Measurements from ENCODE around the gene ZNF692. TPM values are rescaled to one million over a fixed set of nuclear protein-coding genes. Genes with fewer than 3 reads are reported as not detected.
A peak's percentile ranks its signal among the peaks of the same experiment; 100 is the strongest.
"Not testable (repeated sequence)": the region's sequence is repeated elsewhere in the genome, so short reads cannot be mapped to it uniquely, and the experiment has no call there.

ZNF692 gene
- total RNA-seq, 1 donor from 2014 or later: 86.4 TPM

DNA sequence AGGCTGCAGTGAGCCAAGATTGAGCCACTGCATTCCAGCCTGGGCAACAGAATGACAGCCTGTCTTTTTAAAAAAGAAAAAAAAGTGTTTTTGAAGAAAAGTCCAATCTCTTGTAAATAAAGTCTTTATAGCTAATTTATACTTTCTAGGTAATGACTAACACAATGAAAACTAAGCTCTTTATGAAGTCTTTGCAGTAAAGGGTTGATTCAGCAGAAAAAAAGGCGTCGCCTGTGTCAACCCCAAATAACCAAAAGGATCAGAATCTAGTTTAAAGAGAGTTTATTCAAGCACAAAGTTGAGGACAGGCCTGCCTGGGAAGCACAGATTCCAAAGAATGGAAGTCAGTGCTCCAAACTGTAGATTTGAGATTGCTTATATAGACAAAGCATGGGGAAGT is 32.9 kb upstream of the ZNF692 start:
- Mint-ChIP-seq H3K36me3 (ENCODE audit: low read depth) (no peaks in the 10 kb centered on the region), H3K27me3 (ENCODE audit: low read depth) (peaks cover 40% of the 10 kb centered on the region), H3K4me1 (ENCODE audit: low read depth) (no peaks in the 10 kb centered on the region), H3K4me3 (ENCODE audit: low read depth) (no peak overlapping the region), H3K27ac (no peak overlapping the region), H3K9me3 (no peaks in the 10 kb centered on the region)
- DNase-seq (ENCODE audit: low spot score): no peak
- intact Hi-C loops (cut with micrococcal nuclease): no loop called here

DNA sequence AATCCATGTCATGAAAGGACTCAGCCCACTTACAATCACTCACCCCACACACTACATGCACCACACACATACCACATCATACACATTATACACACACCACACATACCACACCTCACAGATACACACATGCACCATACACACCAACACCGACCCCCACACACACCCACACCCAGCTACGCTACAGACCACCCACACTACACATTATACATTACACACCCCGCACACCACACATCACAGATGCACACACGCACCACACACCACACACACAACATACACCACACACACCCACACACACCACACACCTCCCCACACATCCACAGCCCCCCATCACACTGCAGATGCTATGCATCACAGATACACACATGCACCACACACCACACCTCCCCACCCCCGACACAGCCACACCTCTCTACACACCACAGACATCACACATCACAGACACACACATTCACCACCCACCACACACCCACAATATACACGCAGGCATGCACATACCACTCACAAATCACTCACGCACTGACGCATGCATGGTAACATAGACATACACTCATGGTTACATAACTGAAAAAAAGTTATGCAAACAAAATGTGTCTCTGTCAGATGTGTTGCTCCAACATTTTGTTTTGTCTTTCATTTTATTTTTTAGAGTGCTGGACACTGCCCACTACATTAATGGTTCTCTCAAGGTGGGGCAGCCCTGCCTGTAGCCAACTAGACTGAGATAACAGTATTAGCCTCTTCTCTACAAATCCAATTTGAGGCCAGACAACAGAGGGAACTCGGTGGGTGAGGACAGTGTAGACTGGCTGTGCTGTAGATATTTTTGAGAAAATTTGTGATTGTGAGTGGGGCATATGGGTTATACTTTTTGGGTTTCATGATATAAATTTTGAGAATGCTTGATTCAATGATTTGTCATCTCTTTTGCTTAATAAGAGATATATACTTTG is 31.9 kb upstream of the ZNF692 start:
- H3K36me3 Mint-ChIP-seq (ENCODE audit: low read depth): no peaks in the 10 kb centered on the region
- no peak overlapping the region for H3K27ac Mint-ChIP-seq
- H3K27me3 Mint-ChIP-seq (ENCODE audit: low read depth): peaks cover 40% of the 10 kb centered on the region
- H3K9me3 Mint-ChIP-seq: no peaks in the 10 kb centered on the region
- DNase-seq (ENCODE audit: low spot score): no peak
- intact Hi-C loops (cut with micrococcal nuclease): no loop called here
- no peaks in the 10 kb centered on the region for H3K4me1 Mint-ChIP-seq (ENCODE audit: low read depth)
- no peak overlapping the region for H3K4me3 Mint-ChIP-seq (ENCODE audit: low read depth)

DNA sequence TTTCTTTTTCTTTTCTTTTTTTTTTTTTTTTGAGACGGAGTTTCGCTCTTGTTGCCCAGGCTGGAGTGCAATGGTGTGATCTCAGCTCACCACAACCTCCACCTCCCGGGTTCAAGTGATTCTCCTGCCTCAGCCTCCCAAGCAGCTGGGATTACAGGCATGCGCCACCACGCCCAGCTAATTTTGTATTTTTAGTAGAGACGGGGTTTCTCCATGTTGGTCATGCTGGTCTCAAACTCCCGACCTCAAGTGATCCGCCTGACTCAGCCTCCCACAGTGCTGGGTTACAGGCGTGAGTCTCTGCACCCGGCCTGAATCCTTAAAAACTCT is 31.0 kb upstream of the ZNF692 start:
- H3K27me3 Mint-ChIP-seq (ENCODE audit: low read depth): peaks cover 40% of the 10 kb centered on the region
- DNase-seq (ENCODE audit: low spot score); H3K4me1 Mint-ChIP-seq (ENCODE audit: low read depth): not testable (repeated sequence)

DNA sequence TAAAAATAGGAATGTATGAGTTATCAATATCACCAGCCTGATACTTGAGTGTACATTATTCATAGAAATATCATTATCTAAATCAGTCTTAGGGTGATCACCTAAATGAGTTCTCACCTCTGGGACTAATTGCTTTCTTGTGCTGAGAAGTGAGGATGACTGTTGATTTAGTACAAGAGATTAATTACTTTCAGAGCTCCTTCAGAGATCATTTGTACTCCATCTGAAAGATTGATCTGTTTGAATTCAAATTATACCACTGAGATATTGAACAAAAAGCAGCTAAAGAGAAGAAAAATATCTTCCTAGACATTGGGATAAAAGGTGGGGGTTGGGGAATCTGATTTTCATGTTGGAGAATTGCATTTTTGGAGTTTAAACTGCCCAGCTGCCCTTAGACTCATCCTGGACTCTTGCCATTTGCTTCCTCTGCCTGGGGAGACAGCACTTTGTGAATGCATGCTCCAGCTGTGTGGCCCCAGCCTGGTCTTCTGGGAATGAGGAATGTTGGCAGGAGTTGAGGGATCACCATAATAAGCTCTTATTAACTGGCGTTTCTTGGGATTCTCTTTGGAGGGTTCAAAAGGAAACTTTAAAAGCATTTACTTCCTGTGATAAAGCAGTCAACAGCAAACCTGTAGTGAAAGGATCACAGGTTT is 27.5 kb upstream of the ZNF692 start:
- DNase-seq (ENCODE audit: low spot score): no peak
- H3K4me1 Mint-ChIP-seq (ENCODE audit: low read depth): no peaks in the 10 kb centered on the region
- intact Hi-C loops (cut with micrococcal nuclease): no loop called here
- no peaks in the 10 kb centered on the region for H3K9me3 Mint-ChIP-seq
- H3K36me3 Mint-ChIP-seq (ENCODE audit: low read depth): no peaks in the 10 kb centered on the region
- H3K27me3 Mint-ChIP-seq (ENCODE audit: low read depth): peaks cover 26% of the 10 kb centered on the region
- no peak overlapping the region for H3K4me3 Mint-ChIP-seq (ENCODE audit: low read depth)
- H3K27ac Mint-ChIP-seq: no peak overlapping the region

More for the DNA sequence above, 31.0 kb upstream of the ZNF692 start:
- H3K9me3 Mint-ChIP-seq; H3K36me3 Mint-ChIP-seq (ENCODE audit: low read depth); H3K4me3 Mint-ChIP-seq (ENCODE audit: low read depth); intact Hi-C loops (cut with micrococcal nuclease); H3K27ac Mint-ChIP-seq: not testable (repeated sequence)

DNA sequence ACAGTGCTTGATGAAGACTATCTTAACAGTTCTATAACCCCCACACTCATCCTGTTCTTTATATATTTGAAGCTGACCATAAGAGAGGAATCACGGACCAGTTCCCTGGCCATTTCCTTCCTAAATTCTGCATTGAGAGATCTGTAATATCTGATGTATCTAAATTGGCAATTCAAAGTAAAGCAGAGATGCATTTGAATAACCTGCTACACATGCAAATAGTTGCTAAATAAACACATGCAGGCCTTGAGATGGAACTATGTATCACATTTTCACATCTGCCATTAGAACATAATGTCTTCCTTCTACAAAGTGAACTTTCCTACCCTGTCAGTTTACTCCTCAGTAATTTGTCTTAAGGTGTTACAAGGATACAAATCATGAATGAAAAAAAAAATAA is 26.8 kb upstream of the ZNF692 start:
- H3K4me3 Mint-ChIP-seq (ENCODE audit: low read depth): no peak overlapping the region
- no peak for DNase-seq (ENCODE audit: low spot score)
- no peaks in the 10 kb centered on the region for H3K9me3 Mint-ChIP-seq
- no peaks in the 10 kb centered on the region for H3K4me1 Mint-ChIP-seq (ENCODE audit: low read depth)
- H3K27me3 Mint-ChIP-seq (ENCODE audit: low read depth): peaks cover 26% of the 10 kb centered on the region
- no peak overlapping the region for H3K27ac Mint-ChIP-seq
- intact Hi-C loops (cut with micrococcal nuclease): no loop called here
- no peaks in the 10 kb centered on the region for H3K36me3 Mint-ChIP-seq (ENCODE audit: low read depth)

DNA sequence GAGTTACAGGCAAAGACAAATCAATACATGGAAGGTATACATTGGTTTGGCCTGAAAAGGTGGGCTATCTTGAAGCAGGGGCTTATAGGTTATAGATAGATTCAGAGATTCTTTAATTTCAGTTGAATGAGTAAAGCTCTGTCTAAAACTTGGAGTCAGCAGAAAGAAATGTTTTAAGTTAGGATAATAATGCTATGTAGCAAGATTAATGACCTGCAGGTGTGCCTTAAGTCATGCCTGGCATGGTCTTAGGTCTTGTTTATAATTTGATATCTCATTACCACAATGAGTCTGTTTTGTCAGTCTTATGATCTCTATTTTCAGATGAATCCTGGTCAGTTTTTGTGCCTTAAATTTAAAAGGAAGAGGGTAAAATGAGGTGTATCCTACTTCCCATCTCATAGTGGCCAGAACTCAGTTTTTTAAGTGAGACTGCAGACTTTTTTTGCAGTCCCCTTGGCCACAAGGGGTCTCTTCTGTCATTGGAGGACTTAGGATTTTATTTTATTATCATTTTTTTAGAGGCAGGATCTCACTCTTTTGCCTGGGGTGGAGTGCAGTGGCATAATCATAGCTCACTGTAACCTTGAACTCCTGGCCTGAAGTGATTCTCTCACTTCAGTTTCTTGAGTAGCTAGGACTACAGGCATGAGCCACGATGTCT is 25.9 kb upstream of the ZNF692 start:
- DNase-seq (ENCODE audit: low spot score): no peak
- Mint-ChIP-seq H3K9me3 (no peaks in the 10 kb centered on the region), H3K36me3 (ENCODE audit: low read depth) (no peaks in the 10 kb centered on the region), H3K27ac (no peak overlapping the region), H3K4me1 (ENCODE audit: low read depth) (no peaks in the 10 kb centered on the region), H3K27me3 (ENCODE audit: low read depth) (peaks cover 28% of the 10 kb centered on the region), H3K4me3 (ENCODE audit: low read depth) (no peak overlapping the region)
- intact Hi-C loops (cut with micrococcal nuclease): no loop called here

DNA sequence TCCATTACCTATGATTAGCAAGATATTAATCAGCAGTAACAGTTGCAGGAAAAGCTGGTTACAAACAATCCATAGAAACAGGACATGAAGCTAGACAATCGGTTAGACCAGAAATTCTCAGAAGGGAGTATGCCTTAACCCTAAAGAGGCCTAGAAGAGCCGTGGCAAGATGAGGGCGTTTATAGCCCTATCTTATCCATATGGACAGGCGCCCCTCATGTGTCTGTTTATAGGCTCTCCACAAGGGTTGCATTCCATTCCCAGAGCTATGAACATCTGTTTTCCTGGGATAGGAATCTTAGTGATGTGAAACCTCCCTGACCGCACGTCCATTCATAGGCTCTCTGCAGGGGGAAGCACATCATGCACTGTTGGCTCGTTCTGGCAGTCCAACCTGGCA is 23.5 kb upstream of the ZNF692 start:
- intact Hi-C loops (cut with micrococcal nuclease); H3K36me3 Mint-ChIP-seq (ENCODE audit: low read depth); H3K4me3 Mint-ChIP-seq (ENCODE audit: low read depth); H3K4me1 Mint-ChIP-seq (ENCODE audit: low read depth); H3K27ac Mint-ChIP-seq; DNase-seq (ENCODE audit: low spot score); H3K9me3 Mint-ChIP-seq: not testable (repeated sequence)
- H3K27me3 Mint-ChIP-seq (ENCODE audit: low read depth): peaks cover 35% of the 10 kb centered on the region

DNA sequence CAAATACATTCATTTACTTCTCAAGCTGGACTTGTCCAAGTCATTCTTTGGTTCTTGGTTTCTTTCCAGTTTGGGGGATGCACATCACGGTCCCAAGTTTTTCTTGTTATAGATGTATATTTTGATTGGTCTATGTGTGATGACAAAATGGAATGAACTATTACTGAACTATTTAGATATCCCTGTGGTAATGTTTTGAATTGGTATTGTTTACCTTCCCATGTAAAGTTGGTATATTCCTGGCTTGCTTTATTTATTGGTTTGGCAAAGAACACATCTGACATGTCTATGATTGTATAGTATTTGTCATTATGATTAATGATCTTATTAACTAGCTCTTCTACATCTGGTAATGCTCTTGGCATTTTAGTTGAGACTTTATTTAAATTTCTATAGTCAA is 22.4 kb upstream of the ZNF692 start:
- no peak overlapping the region for H3K27ac Mint-ChIP-seq
- DNase-seq (ENCODE audit: low spot score): no peak
- peaks cover 5% of the 10 kb centered on the region for H3K4me1 Mint-ChIP-seq (ENCODE audit: low read depth)
- peaks cover 39% of the 10 kb centered on the region for H3K27me3 Mint-ChIP-seq (ENCODE audit: low read depth)
- H3K4me3 Mint-ChIP-seq (ENCODE audit: low read depth): no peak overlapping the region
- H3K36me3 Mint-ChIP-seq (ENCODE audit: low read depth): no peaks in the 10 kb centered on the region
- H3K9me3 Mint-ChIP-seq: no peaks in the 10 kb centered on the region
- intact Hi-C loops (cut with micrococcal nuclease): no loop called here

DNA sequence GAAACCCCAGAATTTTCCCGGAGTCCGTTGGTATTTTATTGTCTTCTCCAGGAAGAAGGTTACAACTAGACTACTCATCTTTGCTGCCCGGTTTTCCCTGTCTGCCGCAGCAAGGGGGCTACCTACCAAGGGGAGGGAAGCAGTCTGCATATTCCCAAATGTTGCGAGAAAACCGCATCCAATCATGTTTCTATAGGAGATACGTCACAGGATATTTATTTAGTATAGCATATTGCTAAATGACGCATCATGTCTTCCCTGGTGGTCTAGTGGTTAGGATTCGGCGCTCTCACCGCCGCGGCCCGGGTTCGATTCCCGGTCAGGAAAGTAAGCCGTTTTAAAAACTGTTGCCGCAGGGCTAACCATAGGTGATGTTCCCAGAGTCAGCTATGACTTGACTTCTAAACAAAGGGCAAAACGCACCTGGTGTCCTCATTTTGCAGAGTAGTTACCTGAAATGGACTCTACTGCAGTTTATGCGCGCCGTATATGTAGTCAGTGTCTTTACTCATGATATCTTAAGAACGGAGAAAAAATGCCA is 15.2 kb upstream of the ZNF692 start:
- no peaks in the 10 kb centered on the region for H3K36me3 Mint-ChIP-seq (ENCODE audit: low read depth)
- peaks cover 22% of the 10 kb centered on the region for H3K27me3 Mint-ChIP-seq (ENCODE audit: low read depth)
- DNase-seq (ENCODE audit: low spot score): peak; percentile 76
- peak overlapping the region; percentile 87 for H3K4me3 Mint-ChIP-seq (ENCODE audit: low read depth)
- intact Hi-C loops (cut with micrococcal nuclease): loop anchor here (1.0 kb wide), 5 partner anchors 11 to 48 kb away; partner anchors contain the start of genes PGBD2, ZNF672 and ZNF692
- H3K4me1 Mint-ChIP-seq (ENCODE audit: low read depth): peaks cover 22% of the 10 kb centered on the region
- no peaks in the 10 kb centered on the region for H3K9me3 Mint-ChIP-seq
- peak overlapping the region; percentile 96 for H3K27ac Mint-ChIP-seq

DNA sequence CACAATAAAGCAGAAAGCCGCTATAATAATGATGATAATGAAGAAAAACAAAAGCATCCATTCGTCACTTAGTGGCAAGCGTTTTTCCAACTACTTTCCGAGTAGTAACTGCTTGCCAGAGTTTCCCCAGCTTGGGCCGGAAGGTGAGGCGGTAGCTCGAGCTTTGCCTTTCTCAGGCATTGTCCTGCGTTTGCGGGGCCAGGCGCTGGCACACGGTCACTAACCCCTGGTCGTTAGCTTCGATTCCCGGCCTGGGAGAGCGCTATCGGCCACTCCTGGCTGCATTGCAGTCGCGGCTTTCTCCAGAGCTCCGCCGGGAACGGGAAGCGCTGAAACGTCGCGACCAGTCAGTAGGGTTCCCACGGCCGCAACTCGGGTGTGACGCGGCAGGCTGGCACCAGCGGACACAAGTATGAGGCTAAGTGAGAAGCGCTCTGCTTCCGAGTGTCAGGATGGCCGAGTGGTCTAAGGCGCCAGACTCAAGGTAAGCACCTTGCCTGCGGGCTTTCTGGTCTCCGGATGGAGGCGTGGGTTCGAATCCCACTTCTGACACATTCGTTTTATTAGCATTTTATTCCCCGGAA is 14.6 kb upstream of the ZNF692 start:
- H3K27ac Mint-ChIP-seq: peak overlapping the region; percentile 96
- H3K27me3 Mint-ChIP-seq (ENCODE audit: low read depth): peaks cover 17% of the 10 kb centered on the region
- H3K4me3 Mint-ChIP-seq (ENCODE audit: low read depth): peak overlapping the region; percentile 87
- peak; percentile 91 for DNase-seq (ENCODE audit: low spot score)
- intact Hi-C loops (cut with micrococcal nuclease): loop anchor here (1.0 kb wide), 5 partner anchors 10 to 47 kb away; partner anchors contain the start of genes PGBD2, ZNF672 and ZNF692
- no peaks in the 10 kb centered on the region for H3K36me3 Mint-ChIP-seq (ENCODE audit: low read depth)
- H3K4me1 Mint-ChIP-seq (ENCODE audit: low read depth): peaks cover 22% of the 10 kb centered on the region
- H3K9me3 Mint-ChIP-seq: no peaks in the 10 kb centered on the region

DNA sequence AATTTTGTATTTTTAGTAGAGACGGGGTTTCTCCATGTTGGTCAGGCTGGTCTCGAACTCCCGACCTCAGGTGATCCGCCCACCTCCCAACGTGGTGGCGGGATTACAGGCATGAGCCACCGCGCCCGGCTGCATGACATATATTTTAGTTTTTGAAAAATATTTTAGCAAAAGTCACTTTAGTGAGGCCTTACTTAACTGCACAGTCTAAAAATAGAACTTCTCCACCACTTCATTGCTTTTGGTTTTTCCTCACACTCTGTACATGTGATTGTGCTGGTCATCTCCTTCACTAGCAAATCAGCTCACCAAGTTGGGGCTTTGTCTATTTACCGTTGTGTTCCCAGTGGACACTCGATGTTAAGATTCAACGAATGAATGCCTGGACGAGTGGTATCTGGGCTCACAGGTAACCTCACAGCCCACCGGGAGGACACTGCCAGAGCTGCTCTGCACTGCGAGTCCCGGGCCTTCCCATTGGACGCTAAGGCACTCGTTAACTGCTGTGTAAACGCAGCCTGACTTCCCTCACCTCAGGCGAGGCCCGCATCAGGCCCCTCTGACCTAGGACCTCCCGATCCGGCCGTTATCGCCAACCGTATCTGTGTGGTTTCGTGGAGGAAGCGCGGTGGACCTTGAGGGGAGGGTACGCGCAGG is 14.0 kb upstream of the ZNF692 start:
- intact Hi-C loops (cut with micrococcal nuclease): loop anchor here (1.0 kb wide), 5 partner anchors 10 to 47 kb away; partner anchors contain the start of genes PGBD2, ZNF672 and ZNF692
- no peaks in the 10 kb centered on the region for H3K36me3 Mint-ChIP-seq (ENCODE audit: low read depth)
- DNase-seq (ENCODE audit: low spot score): peak; percentile 40
- no peaks in the 10 kb centered on the region for H3K9me3 Mint-ChIP-seq
- peak overlapping the region; percentile 96 for H3K27ac Mint-ChIP-seq
- H3K4me1 Mint-ChIP-seq (ENCODE audit: low read depth): peaks cover 22% of the 10 kb centered on the region
- peak overlapping the region; percentile 87 for H3K4me3 Mint-ChIP-seq (ENCODE audit: low read depth)
- H3K27me3 Mint-ChIP-seq (ENCODE audit: low read depth): peaks cover 15% of the 10 kb centered on the region

DNA sequence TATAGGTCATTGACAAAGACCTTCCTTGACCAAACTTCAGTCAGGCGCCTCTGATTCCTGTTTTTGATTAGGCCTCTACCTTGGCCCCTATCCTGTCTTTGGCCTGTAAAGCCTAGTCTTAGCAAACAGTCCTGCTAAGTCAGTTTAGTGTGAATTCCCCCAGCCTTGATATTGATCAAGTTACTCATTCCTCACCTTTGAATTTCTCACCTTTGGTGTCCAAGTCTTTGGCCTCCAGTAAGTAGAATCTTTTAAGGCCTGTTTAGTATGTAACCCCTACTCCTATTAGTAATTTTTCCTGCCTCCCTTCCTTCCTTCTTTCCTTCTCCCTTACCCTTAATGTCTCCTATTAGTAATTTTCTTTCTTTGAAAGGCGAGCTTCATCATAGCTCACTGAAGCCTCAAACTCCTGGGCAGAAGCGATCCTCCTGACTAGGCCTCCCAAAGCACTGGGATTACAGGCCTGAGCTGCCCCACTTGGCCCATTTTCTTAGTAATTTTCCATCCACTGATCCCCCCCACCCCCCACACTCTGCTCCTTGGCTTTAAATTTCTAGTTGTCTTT is 13.0 kb upstream of the ZNF692 start:
- H3K27ac Mint-ChIP-seq: peak overlapping the region; percentile 22

More for the DNA sequence above, 13.0 kb upstream of the ZNF692 start:
- peaks cover 6% of the 10 kb centered on the region for H3K27me3 Mint-ChIP-seq (ENCODE audit: low read depth)
- H3K4me3 Mint-ChIP-seq (ENCODE audit: low read depth): peak overlapping the region; percentile 56
- DNase-seq (ENCODE audit: low spot score): no peak
- intact Hi-C loops (cut with micrococcal nuclease): no loop called here
- H3K4me1 Mint-ChIP-seq (ENCODE audit: low read depth): peaks cover 20% of the 10 kb centered on the region
- no peaks in the 10 kb centered on the region for H3K36me3 Mint-ChIP-seq (ENCODE audit: low read depth)
- H3K9me3 Mint-ChIP-seq: no peaks in the 10 kb centered on the region

Measured in activated T-helper 2 cell treated with anti-CD3 and anti-CD28 coated beads, Interferon-gamma antibody, Interleukin-2, Interleukin-4, amounts not matched to agents 10 μg/mL and 5 μg/mL and 100 μg/mL, durations not matched to agents 14 hours and 24 hours and 36 hours (primary cell).